HG03558 (cell line): ENCODE results near the gene MAP3K6.

Experiments
- ATAC-seq: cut with Tn5 transposase; IDR thresholded peaks from one replicate; pipeline ENCODE4 v1.9.1; 2021; ENCODE audit warnings: moderate number of reproducible peaks; ENCODE audit not compliant: unreplicated experiment; ENCODE audit errors: extremely low read depth

The MAP3K6 gene

DNA sequence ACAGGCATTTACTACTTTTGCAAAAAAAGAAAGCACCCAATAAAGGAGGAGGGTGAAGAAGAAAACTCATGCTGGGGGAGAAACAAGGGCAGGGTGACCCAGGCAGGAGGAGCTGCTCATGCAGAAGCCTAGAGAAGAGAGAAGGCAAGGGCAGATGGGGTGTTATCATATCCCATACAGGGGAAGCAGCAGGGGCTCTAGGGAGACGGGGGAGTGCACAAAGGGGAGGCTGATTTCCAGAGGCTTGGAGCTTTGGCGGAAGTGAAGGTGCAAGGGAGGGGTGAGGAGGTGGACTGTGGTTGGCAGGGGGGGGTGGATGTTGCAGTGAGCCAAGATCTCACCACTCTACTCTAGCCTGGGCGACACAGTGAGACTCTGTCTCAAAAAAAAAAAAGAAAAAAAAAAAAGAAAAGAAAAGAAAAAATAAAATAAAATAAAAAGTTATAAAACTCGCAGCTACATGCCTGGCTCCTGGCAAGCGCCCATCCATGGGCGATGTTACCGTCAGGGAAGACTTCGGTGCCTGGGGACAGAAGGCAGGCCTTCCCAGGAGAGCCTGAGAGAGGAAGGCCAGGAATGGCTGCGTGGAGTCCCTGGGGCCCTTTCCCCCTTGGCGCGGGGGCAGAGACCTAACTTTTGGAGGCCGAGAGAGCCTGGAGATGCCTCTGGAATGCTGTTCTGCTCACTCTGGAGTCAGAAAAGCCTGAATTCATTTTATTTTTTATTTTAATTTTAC is 11.2 kb upstream of the MAP3K6 start:
- ATAC-seq: no peak

DNA sequence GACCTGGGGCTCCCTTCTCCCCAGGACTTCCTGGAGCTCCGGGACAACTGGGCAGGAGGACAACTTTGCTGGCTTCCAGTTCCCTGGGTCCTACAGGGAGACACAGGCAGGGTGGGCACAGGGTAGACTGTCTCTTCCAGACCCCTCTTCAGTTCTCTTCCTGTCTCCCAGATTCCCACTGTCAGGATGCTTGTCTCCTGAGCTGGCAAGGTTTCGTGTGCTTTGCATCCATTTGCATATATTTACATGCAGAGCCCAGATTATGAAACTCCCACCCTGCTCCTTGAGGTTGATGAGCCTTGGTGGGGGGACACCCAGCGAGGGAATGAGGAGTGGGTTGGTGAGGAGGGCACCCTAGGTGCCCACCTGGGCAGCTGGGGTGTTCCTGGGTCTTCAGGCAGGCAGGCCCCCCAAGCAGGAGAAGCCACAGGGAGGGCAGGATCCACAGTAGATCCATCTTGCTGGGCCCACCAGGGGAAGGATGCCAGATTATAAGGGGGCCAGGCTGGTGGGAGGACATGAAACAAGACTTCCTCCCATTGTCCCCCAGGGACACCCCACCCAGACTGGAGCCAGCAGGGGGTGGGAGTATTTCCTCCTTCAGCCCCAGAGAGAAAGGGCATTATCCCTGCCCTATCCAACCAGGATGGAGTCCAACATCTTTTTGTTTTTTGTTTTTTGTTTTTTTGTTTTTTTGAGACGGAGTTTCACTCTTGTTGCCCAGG is 7.8 kb upstream of the MAP3K6 start, which contains the start of gene FCN3:
Gene FCN3, minus strand, starts transcription at position 463 of the 725 bp plus-strand sequence. Its CDS starts 6 bp downstream, at position 457.
- ATAC-seq: no peak

DNA sequence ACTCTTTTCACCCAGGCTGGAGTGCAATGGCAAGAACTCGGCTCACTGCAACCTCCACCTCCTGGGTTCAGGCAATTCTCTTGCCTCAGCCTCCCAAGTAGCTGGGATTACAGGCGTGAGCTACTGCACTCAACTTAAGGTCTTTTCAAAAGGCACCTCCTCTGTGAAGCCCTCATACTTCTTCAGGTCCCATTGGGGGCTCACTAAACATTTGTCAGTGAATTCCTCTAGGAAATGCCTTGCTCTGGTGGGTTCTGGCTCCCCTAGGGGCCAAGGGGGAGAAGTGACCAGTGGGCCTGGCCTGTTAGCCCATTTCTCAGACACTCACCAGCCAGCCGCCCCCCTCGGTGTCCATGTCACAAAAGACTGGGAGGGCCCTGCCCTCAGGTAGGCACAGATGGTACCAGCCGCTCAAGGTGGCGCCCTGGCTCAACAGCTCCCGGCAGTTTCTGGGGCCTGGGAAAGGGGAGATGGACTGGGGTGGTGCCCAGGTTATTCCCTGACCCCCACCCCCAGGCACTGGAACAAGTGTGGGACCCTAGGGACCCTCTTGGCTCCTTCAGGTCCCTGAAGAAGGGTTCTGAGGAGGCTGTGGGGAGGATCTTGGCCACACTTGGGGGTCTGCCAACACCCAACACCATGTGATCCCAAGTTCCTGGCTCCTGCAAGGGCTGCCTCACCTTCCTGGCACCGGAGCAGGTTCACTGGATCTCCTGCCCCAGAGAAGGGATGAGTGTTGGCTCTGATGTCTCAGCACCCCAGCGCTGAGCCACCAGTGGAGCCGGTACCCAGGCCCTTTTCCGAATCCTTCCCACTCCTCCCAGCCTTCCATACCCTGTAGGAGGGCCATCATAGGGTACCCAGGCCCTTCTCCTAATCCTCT is 6.3 kb upstream of the MAP3K6 start:
- no peak for ATAC-seq

GRCh38 chr1:27372022-27372807 is 5.5 kb upstream of the MAP3K6 start:
- ATAC-seq: no peak

DNA sequence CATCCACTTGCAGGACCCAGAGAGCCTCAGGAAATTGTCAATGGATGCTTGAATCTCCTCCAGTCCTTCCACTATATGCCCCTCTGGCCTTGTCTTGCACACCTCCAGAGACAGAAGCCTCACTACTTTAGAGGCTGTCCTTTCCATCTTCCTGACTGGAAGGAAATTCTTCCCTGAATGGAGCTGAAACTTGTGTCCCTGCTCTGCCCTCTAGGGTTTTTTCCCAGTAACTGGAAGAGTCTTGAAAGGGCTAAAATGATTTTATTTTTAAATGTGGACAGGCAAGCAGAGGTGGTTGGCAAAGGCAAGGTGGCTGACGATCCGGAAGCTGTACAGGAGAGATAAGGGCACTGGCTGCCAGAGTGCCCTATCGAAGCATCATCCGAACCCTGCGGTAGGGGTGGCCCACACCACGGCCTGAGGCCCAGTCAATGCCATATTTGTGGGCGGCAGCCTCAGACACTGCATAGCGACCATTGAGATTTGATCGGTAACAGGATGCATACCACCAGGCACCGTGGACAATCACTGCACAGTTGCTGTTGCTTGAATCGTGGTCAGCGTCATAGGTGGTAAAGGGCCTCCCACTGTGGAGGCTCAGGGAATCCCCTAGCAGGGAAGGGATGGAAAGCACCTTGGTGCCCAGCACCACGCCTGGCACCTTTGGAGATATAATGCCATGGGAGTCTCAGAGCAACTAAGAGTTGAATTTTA is 2.3 kb upstream of the MAP3K6 start:
- ATAC-seq: no peak

- no peak for ATAC-seq
Observed at GRCh38 chr1:27367160-27367650, 444 bp upstream of the MAP3K6 start.

DNA sequence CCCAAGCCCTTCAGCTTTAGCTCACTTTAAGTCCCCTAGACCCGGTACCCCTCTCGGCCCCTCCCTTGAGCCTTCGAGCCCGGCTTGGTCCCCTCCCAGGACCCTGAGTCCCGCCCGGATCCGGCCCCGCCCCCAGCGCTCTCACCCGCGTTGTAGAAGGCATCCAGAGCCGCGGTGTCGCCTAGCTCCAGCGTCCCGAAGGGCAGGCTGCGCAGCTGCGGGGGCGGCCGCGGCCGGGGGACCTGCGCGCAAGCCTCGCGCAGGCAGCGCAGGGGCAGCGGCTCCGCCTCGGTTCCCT is 699 bp downstream of the MAP3K6 start:
- no peak for ATAC-seq

GRCh38 chr1:27365372-27366112 is 1.2 kb downstream of the MAP3K6 start:
- ATAC-seq: no peak

DNA sequence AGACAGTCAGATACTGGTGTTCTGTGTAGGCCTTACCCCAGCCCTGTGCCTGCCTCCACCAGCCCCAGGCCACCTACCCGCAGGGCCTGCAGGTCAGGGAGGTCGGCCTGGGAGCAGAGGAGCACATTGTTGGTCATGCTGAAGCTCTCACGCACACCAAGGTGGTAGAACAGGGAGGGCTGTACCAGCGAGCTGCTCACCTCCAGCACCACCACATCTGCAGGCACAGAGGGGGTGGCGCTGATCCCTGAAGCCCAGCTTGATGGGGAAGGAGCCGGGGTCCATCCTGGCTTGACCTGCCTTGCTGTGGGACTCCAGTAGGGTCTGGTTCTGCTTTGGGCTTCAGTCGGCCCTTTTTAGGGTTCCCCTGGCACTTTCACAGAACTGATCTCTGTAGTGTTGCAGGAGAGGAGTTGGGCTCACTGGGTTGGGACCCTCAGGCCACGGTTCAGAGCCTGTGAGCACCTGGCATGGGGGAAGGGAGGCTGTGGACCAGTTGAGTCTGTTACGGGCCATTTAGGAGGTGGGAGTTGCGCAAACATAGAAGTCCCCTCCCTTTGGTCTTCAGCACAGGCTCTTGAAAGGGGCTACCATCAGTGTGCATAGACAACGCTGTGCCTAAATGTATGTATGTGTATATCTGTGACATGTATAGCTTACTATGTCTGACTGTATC is 1.9 kb downstream of the MAP3K6 start:
- ATAC-seq: no peak

DNA sequence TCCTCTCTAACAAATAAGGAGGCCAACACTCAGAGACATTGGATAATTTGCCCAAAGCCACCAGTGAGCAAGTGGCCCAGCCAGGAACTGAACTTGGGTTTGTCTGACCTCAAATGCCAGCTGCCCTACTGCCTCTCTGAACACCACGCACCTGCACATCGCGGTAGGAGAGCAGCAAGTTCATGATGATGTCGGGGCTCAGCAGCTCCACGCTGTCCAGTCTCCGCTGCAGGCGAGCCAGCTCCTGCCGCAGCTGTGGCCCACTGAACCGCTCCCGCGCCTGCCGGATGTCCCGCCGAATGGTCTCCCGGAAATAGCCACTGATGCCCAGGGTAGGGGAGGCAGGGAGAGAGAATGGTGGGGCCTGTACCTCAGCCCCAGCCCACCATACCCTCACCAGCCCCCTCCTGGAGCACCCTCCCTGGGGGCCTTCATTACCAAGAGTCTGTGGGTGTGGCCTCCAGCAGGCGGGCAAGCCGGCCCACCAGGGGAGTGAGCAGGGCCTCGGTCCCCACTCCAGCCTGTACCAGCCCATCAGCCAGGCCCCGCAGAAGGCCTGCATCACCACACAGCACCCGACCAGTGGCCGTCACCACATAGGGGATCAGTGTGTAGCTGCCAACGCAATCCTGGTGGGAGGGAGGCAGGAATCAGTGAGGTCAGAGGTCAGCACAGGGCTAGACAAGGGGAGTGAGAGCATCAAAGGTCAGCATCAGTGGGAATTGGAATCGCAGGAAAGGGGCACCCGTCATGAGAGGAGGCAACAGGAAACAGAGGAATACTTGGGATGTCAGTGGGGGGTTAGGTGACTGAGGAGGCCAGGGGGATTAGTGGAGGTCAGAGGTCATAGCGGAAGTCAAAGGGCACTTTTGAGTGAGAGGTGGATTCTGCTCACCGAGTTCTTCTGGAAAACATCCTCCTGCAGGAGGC is 2.7 kb downstream of the MAP3K6 start:
- ATAC-seq: no peak

DNA sequence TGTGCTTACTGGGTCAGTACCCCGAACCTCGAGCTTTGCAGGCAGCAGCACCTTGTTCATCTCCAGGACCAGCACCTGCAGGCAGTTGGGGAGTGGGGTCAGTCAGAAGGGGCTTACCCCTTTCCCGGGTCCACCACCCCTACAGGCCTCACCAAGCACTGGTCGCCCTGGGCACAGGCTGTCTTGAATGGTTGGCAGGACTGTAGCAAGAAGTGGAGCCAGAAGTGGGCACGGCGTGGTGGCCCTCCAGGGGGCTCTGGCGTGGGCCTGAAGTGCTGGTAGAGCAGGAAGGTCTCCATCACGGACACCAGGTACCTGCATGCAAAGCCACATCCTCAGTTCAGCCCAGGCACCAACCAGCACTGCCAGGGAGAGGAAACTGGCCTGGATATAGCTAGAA is 5.2 kb downstream of the MAP3K6 start:
- no peak for ATAC-seq

DNA sequence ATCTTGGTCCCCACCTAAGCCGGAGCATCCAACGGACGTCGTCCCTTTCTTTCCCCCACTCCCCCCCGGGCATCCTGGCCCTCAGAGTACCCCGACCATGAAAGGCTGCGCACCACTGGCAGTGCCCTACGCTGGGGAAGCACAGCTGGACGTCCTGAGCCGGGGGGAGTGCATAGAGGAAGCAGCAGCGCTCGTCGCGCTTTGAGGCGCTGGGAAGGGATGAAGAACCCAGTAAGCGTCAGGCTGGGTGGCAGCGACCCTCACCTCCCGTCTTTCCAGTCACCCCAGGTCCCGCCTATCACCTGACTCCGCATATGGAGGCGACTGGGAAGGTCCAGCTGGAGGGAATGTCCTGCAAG is 5.7 kb downstream of the MAP3K6 start:
- no peak for ATAC-seq

DNA sequence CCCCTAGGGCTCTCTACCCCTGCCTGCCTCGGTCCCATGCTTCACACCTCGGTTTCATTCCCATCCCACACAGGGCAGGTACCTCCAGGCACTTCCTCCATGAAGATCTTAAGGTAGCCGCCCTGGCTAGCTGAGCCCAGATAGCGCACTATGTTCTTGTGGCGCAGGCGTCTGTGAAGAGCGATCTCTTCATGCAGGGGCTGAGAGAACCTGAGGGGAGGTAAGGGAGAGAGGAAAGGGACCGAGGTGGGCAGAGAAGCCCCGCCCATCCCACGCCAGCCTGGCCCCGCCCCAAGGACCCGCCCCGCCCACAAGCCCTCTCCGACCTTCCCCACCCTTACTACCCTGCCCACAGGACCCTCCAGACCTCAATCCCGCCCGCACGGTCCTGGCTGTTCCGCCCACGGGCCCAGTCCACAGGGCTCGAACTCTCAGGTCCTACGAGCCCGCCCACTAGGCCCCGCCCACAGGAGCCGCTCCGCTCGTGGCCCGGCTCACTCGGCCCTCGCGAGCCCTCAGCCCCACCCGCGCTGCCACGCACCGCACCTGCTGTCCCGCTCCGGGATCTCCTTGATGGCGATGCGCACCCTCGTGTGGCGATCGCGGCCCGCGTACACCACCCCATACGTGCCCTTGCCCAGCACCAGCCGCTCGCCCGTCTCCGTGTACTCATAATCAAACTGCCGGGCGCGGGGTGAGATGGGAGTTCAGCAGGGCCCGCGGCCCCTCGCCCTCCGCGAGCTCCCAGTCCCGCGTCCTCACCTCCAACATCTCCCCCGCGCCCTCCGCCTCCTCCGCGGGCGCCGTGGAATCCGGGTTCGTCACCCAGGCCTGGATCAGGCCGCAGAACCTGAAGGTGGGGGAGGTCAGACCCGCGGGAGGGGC is 6.4 kb downstream of the MAP3K6 start:
- no peak for ATAC-seq

DNA sequence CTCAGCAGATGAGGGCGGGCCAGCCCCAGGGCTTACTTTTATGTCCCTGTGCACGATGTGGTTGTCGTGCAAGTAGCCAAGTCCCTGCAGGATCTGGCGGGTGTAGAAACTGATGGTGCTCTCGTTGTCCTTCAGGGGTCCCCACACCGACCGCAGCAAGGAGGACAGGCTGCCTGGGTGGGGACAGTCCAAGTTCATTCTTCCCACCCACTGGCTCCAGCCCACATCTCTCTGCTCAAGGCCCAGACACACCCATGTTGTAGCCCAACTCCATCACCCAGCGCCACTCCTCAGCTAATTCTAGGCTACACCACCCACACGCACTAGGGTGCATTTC is 7.0 kb downstream of the MAP3K6 start:
- ATAC-seq: no peak

- ATAC-seq: no peak
Observed at GRCh38 chr1:27358928-27359313, 7.8 kb downstream of the MAP3K6 start.
